ENCODE measurements around the gene TSPAN14.

GRCh38 chr10:80540618-80540980, 86.5 kb downstream of the TSPAN14 start:
- no peak for TF ChIP-seq CTCF (optimal IDR thresholded peaks at IDR 0.05 in 1 of 3, IDR thresholded peaks at IDR 0.05 in 1 of 3, conservative IDR thresholded peaks at IDR 0.05 in 1 of 3; ENCODE audit: extremely low read depth in 1 of 3, insufficient read depth in 2 of 3, low read length in 3 of 3)
- TF ChIP-seq EZH2 (IDR thresholded peaks at IDR 0.05; ENCODE audit: low read length) = no peak
